Bronchial smooth muscle cell (primary cell): ENCODE measurements around the gene RGS1. TPM values are rescaled to one million over a fixed set of nuclear protein-coding genes. Genes with fewer than 3 reads are reported as not detected.

Experiments
- total RNA-seq: library from RNA; depleted of rRNA; stranded (reverse); fragments of >200 nt; gene quantifications from 2 replicates; pipeline ENCODE4 v1.2.1, GENCODE V29; 2014

The RGS1 gene, protein sequence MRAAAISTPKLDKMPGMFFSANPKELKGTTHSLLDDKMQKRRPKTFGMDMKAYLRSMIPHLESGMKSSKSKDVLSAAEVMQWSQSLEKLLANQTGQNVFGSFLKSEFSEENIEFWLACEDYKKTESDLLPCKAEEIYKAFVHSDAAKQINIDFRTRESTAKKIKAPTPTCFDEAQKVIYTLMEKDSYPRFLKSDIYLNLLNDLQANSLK
- total RNA-seq = not detected in 2 replicates

DNA sequence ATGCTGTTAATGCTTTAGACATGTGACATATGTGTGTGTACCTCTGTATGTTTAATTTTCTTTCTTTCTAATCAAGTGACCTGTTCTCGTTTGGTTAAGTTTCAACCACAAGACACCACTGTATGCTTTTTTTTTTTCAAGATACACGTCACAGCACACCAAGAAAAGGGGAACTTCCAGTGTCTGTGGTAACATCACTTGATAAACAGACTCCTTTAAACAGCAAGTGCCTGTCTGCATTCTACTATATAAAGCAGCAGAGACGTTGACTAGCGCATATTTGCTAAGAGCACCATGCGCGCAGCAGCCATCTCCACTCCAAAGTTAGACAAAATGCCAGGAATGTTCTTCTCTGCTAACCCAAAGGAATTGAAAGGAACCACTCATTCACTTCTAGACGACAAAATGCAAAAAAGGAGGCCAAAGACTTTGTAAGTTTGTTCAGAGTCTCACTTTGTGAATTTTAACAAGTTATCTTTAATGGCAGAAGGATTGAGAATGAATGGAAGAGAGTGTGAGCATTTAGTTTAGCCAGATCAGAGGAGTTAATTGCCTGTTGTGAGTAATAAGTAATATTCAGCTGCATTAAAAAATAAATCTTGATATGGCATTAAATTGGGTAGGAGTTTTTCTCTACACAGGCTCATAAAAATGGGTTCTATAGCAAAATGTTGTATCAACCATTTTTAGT is at the start of gene RGS1:
Gene RGS1 (plus strand): TSS at position 275 of the 691 bp plus-strand sequence. CDS start 20 bp downstream, at position 295.

Other genes starting within 250 kb of the RGS1 start
- under 0.01 TPM in 1 of 2 replicates, not detected in the other for gene RGS13, start 60.4 kb downstream of the RGS1 start, total RNA-seq
- gene RGS2, start 233.3 kb downstream of the RGS1 start, total RNA-seq = 10.7 and 67.1 TPM in 2 replicates